Stimulated activated naive CD4-positive, alpha-beta T cell (primary cell): ENCODE measurements around the gene EIF2D.
"Not testable (repeated sequence)": the region's sequence is repeated elsewhere in the genome, so short reads cannot be mapped to it uniquely, and the experiment has no call there.

Experiments
- DNase-seq, 6 experiments: peaks; one replicate each; lab custom pipeline; 2025; lab: John Stamatoyannopoulos, UW

EIF2D gene

GRCh38 chr1:206612129-206612876 is at the start of gene EIF2D:
TSS of gene EIF2D (minus strand) at chr1:206612465. CDS start at chr1:206612342, 123 bp downstream.
- DNase-seq, result peak; percentile 89 to 94 (median 91)

GRCh38 chr1:206661161-206661820 is 49.0 kb upstream of the EIF2D start:
- DNase-seq, result no peak

- no peak for DNase-seq
These were observed 47.9 kb upstream of the EIF2D start for GRCh38 chr1:206660136-206660535.

- no peak for DNase-seq
These were observed 46.7 kb upstream of the EIF2D start for GRCh38 chr1:206658981-206659273.

GRCh38 chr1:206658264-206658980 is 46.2 kb upstream of the EIF2D start:
- DNase-seq, result peak in 5 of 6 experiments; percentile 5 to 58 (median 23)

- DNase-seq, result no peak
These were observed 45.5 kb upstream of the EIF2D start for GRCh38 chr1:206657751-206658150.

GRCh38 chr1:206656936-206657335 is 44.7 kb upstream of the EIF2D start:
- no peak for DNase-seq

GRCh38 chr1:206655471-206655882 is 43.2 kb upstream of the EIF2D start:
- no peak for DNase-seq

GRCh38 chr1:206654828-206655227 is 42.6 kb upstream of the EIF2D start:
- DNase-seq, result no peak

- DNase-seq, result no peak
These were observed 41.6 kb upstream of the EIF2D start for GRCh38 chr1:206653715-206654459.

- DNase-seq, result no peak
These were observed 40.0 kb upstream of the EIF2D start for GRCh38 chr1:206651958-206652890.

GRCh38 chr1:206651014-206651413 is 38.7 kb upstream of the EIF2D start:
- no peak for DNase-seq

- no peak for DNase-seq
These were observed 37.1 kb upstream of the EIF2D start for GRCh38 chr1:206649261-206649921.

GRCh38 chr1:206647224-206647623 is 35.0 kb upstream of the EIF2D start:
- no peak for DNase-seq

- DNase-seq, result no peak
These were observed 34.2 kb upstream of the EIF2D start for GRCh38 chr1:206646504-206646903.

GRCh38 chr1:206643118-206643698 is 30.9 kb upstream of the EIF2D start:
- no peak for DNase-seq

- DNase-seq, result not testable (repeated sequence)
These were observed 29.8 kb upstream of the EIF2D start for GRCh38 chr1:206642074-206642473.

- DNase-seq, result no peak
These were observed 25.3 kb upstream of the EIF2D start for GRCh38 chr1:206637605-206638004.

GRCh38 chr1:206636671-206637070 is 24.4 kb upstream of the EIF2D start:
- DNase-seq, result no peak

GRCh38 chr1:206635978-206636345 is 23.7 kb upstream of the EIF2D start:
- peak in 2 of 6 experiments; percentile 25 to 54 for DNase-seq
